HG03460 (cell line): ENCODE measurements around the gene WFIKKN2.

ENCODE experiments used
- ATAC-seq: cut with Tn5 transposase; IDR thresholded peaks from one replicate; pipeline ENCODE4 v1.9.1; 2021; ENCODE audit not compliant: unreplicated experiment

WFIKKN2 gene

GRCh38 chr17:50833510-50834428 is 1.6 kb upstream of the WFIKKN2 start:
- no peak for ATAC-seq

GRCh38 chr17:50834429-50835300 is 721 bp upstream of the WFIKKN2 start:
- no peak for ATAC-seq

- no peak for ATAC-seq
Observed at GRCh38 chr17:50836826-50837225, 1.4 kb downstream of the WFIKKN2 start.

- ATAC-seq = no peak
Observed at GRCh38 chr17:50837286-50837979, 2.0 kb downstream of the WFIKKN2 start.

GRCh38 chr17:50837980-50838954 is 2.9 kb downstream of the WFIKKN2 start:
- ATAC-seq = no peak

- ATAC-seq = no peak
Observed at GRCh38 chr17:50839591-50840310, 4.4 kb downstream of the WFIKKN2 start.

GRCh38 chr17:50840311-50840851 is 5.0 kb downstream of the WFIKKN2 start:
- ATAC-seq = no peak

GRCh38 chr17:50841277-50841948 is 6.0 kb downstream of the WFIKKN2 start:
- ATAC-seq = no peak

- no peak for ATAC-seq
Observed at GRCh38 chr17:50841949-50842354, 6.6 kb downstream of the WFIKKN2 start.

- no peak for ATAC-seq
Observed at GRCh38 chr17:50842506-50843149, 7.2 kb downstream of the WFIKKN2 start.

- ATAC-seq = no peak
Observed at GRCh38 chr17:50843150-50843905, 7.9 kb downstream of the WFIKKN2 start.

- ATAC-seq = no peak
Observed at GRCh38 chr17:50844117-50844700, 8.8 kb downstream of the WFIKKN2 start.

GRCh38 chr17:50845240-50846147 is 10.1 kb downstream of the WFIKKN2 start:
- ATAC-seq = no peak

GRCh38 chr17:50847566-50847965 is 12.2 kb downstream of the WFIKKN2 start:
- ATAC-seq = no peak

- no peak for ATAC-seq
Observed at GRCh38 chr17:50848039-50848438, 12.7 kb downstream of the WFIKKN2 start.

- ATAC-seq = no peak
Observed at GRCh38 chr17:50848711-50849110, 13.3 kb downstream of the WFIKKN2 start.
